ENCODE results near the gene IFITM5. TPM values are rescaled to one million over a fixed set of nuclear protein-coding genes. Genes with fewer than 3 reads are reported as not detected.
A peak's percentile ranks its signal among the peaks of the same experiment; 100 is the strongest.

The IFITM5 gene
- total RNA-seq, 1 donor from 2014 or later = not detected

DNA sequence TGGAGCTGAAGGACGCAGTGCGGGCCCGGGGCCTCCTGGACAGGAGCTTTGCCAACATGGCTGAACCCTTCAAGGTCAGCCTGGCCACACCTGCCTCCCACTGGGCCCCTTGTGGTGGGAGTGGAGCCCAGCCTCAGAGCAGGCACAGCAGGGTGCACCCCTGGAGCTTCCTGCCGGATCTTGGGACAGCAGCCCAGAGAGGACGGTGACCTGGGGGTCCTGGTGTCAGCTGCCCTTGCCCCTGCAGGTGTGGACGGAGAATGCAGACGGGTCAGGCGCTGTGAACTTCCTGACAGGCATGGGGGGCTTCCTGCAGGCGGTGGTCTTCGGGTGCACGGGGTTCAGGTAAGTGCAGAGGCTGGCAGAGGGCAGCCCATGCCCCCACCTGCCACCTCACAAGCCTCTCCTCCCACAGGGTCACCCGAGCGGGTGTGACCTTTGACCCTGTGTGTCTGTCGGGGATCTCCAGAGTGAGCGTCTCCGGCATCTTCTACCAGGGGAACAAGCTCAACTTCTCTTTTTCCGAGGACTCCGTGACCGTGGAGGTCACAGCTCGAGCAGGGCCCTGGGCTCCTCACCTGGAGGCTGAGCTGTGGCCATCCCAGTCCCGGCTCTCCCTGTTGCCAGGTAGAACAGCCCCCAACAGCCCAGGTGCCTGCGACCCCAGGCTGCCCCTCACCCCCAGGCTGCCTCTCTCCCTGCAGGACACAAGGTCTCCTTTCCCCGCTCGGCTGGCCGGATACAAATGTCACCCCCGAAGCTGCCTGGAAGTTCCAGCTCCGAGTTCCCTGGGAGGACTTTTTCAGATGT, 5.3 kb downstream of the IFITM5 start:
- no peak overlapping the region for H3K4me3 Mint-ChIP-seq (ENCODE audit: low read depth)
- H3K4me1 Mint-ChIP-seq (ENCODE audit: low read depth) = peaks cover 9% of the 10 kb centered on the region
- no peak overlapping the region for H3K27ac Mint-ChIP-seq
- H3K27me3 Mint-ChIP-seq (ENCODE audit: low read depth) = no peaks in the 10 kb centered on the region
- intact Hi-C loops (cut with micrococcal nuclease) = no loop called here
- DNase-seq (ENCODE audit: low spot score) = no peak
- peaks cover 8% of the 10 kb centered on the region for H3K36me3 Mint-ChIP-seq (ENCODE audit: low read depth)
- no peaks in the 10 kb centered on the region for H3K9me3 Mint-ChIP-seq

DNA sequence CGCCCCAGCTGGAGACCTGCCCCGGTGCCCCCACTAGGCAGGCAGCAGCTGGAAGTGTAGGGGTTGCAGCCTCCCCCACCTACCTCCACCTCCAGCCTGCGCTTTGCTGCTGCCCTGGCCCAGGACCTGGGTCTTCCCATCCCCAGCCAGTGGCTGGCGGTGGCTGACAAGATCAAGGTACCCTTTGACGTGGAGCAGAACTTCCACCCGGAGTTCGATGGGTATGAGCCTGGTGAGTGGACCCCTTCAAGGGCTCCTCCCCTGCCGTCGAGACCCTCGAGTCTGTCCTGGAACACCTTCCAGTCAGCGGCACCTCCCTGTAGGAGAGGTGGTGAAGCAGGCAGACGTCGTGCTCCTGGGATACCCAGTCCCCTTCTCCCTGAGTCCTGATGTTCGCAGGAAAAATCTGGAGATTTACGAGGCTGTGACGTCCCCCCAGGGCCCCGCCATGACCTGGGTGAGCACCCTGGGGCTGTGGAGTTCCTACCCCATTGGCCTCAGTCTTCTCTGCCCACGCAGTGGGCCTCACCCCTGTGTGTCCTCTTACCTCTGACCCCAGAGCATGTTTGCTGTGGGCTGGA, 6.0 kb downstream of the IFITM5 start:
- intact Hi-C loops (cut with micrococcal nuclease) = no loop called here
- DNase-seq (ENCODE audit: low spot score) = no peak
- Mint-ChIP-seq H3K27me3 (ENCODE audit: low read depth) (no peaks in the 10 kb centered on the region), H3K4me1 (ENCODE audit: low read depth) (peaks cover 9% of the 10 kb centered on the region), H3K36me3 (ENCODE audit: low read depth) (peaks cover 8% of the 10 kb centered on the region), H3K4me3 (ENCODE audit: low read depth) (no peak overlapping the region), H3K9me3 (no peaks in the 10 kb centered on the region), H3K27ac (no peak overlapping the region)

DNA sequence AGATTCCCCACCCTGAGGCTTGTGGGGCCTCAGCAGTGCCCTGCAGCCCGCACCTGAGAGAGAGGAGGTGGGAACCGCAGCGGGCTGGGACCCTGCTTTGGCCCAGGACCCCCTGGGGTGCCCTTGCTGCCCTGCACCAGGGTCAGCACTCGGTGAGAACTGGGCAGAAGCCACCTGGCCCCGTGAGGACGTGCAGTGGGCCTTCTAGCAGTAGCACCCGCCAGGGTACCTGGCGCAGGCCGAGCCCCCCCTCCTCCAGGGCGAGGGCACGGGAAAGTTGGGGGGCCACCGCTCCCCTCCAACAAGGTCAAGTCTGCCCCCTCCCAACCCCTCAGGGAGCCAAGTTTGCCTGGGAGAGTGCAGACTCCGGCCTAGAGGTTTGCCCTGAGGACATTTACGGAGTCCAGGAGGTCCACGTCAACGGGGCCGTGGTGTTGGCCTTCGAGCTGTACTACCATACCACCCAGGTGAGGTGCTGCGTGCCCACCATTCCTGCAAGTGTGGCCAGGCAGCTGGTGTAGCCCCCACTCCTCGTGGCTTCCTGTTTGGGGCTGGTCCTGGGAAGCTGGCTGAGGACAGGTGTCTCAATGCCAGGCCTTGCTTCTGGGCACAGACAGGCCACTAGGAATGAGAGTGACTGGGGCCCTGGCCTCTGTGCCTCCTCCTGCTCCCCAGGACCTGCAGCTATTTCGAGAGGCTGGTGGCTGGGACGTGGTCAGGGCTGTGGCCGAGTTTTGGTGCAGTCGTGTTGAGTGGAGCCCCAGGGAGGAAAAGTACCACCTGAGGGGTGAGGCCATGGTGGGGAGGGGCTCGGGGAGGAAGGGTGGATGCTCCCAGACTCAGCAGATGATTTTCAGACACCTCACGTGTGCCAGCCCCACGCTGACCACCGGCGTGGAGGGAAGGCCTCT, 6.9 kb downstream of the IFITM5 start:
- DNase-seq (ENCODE audit: low spot score) = no peak
- Mint-ChIP-seq H3K27me3 (ENCODE audit: low read depth) (peaks cover 8% of the 10 kb centered on the region), H3K9me3 (no peaks in the 10 kb centered on the region)

GRCh38 chr11:291281-292210, 7.8 kb downstream of the IFITM5 start:
- no peak for DNase-seq (ENCODE audit: low spot score)
- Mint-ChIP-seq H3K27me3 (ENCODE audit: low read depth) (peaks cover 13% of the 10 kb centered on the region), H3K4me1 (ENCODE audit: low read depth) (peaks cover 15% of the 10 kb centered on the region), H3K9me3 (no peaks in the 10 kb centered on the region), H3K36me3 (ENCODE audit: low read depth) (peaks cover 8% of the 10 kb centered on the region), H3K27ac (no peak overlapping the region), H3K4me3 (ENCODE audit: low read depth) (peak overlapping the region; percentile 26)
- intact Hi-C loops (cut with micrococcal nuclease) = no loop called here

More for the DNA sequence above, 6.9 kb downstream of the IFITM5 start:
- Mint-ChIP-seq H3K36me3 (ENCODE audit: low read depth) (peaks cover 8% of the 10 kb centered on the region), H3K27ac (no peak overlapping the region), H3K4me1 (ENCODE audit: low read depth) (peaks cover 11% of the 10 kb centered on the region), H3K4me3 (ENCODE audit: low read depth) (no peak overlapping the region)
- intact Hi-C loops (cut with micrococcal nuclease) = no loop called here

GRCh38 chr11:290621-291231, 8.6 kb downstream of the IFITM5 start:
- intact Hi-C loops (cut with micrococcal nuclease) = no loop called here
- Mint-ChIP-seq H3K4me1 (ENCODE audit: low read depth) (peaks cover 17% of the 10 kb centered on the region), H3K27me3 (ENCODE audit: low read depth) (peaks cover 15% of the 10 kb centered on the region), H3K9me3 (no peaks in the 10 kb centered on the region), H3K27ac (no peak overlapping the region), H3K36me3 (ENCODE audit: low read depth) (peaks cover 8% of the 10 kb centered on the region), H3K4me3 (ENCODE audit: low read depth) (peak overlapping the region; percentile 26)
- DNase-seq (ENCODE audit: low spot score) = no peak

- peaks cover 18% of the 10 kb centered on the region for H3K4me1 Mint-ChIP-seq (ENCODE audit: low read depth)
- DNase-seq (ENCODE audit: low spot score) = no peak
- intact Hi-C loops (cut with micrococcal nuclease) = no loop called here
- peak overlapping the region; percentile 66 for H3K4me3 Mint-ChIP-seq (ENCODE audit: low read depth)
- H3K9me3 Mint-ChIP-seq = no peaks in the 10 kb centered on the region
- H3K27ac Mint-ChIP-seq = no peak overlapping the region
- peaks cover 8% of the 10 kb centered on the region for H3K36me3 Mint-ChIP-seq (ENCODE audit: low read depth)
- H3K27me3 Mint-ChIP-seq (ENCODE audit: low read depth) = peaks cover 16% of the 10 kb centered on the region
Observed at GRCh38 chr11:289712-290620, 9.4 kb downstream of the IFITM5 start.

- Mint-ChIP-seq H3K4me3 (ENCODE audit: low read depth) (peak overlapping the region; percentile 66), H3K9me3 (no peaks in the 10 kb centered on the region), H3K27ac (no peak overlapping the region), H3K36me3 (ENCODE audit: low read depth) (peaks cover 8% of the 10 kb centered on the region), H3K27me3 (ENCODE audit: low read depth) (peaks cover 16% of the 10 kb centered on the region), H3K4me1 (ENCODE audit: low read depth) (peaks cover 18% of the 10 kb centered on the region)
- intact Hi-C loops (cut with micrococcal nuclease) = no loop called here
- no peak for DNase-seq (ENCODE audit: low spot score)
Observed at GRCh38 chr11:289398-289711, 10.0 kb downstream of the IFITM5 start.

DNA sequence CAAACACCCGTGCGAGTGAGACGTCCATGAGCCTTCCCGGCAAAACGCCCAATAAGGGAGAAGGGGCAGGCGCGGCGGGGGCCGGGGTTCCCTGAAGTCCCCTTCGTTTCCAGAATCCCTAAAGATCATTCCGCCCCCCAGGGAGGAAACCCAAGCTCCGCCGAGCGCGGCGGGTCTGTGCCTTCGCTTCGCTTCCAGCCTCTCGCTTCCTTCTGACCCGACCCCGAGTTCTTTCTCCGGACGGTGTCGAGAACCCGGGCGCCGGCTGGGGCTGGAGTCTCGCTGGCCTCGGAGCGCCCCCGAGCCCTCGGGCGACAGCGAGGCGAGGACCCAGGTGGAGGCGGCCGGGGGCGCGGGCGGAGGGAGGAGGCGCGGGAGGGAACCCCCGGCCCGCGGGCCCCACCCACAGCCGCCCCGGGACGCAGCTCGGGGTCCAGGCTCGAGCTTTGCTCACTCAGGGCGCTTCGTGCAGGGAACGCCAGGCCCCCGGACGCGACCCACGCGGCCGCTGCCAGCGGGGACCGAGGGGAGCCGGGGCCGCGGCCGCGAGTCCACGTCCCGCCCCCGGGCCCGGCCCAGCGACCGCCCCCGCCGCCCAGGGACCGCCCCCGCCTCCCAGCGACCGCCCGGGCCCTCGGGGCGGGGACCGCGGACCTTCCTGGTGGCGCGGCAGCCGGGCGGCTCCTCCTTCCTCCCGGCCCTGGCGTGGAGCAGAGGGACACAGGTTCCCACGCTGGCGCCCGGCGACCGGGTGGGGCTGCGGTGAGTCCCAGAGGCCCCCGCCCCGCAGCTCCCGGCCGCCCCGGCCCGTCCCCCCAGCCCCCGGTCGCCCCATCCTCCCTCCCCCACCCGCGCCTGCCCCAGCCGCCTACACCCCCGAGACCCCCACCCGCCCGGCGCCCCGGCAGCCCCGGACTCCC, 10.6 kb downstream of the IFITM5 start, which contains the start of gene PGGHG:
Gene PGGHG, plus strand, starts transcription at position 649 of the 920 bp plus-strand sequence. CDS start 691 bp downstream, outside the sequence.
- H3K36me3 Mint-ChIP-seq (ENCODE audit: low read depth) = peaks cover 8% of the 10 kb centered on the region
- H3K9me3 Mint-ChIP-seq = no peaks in the 10 kb centered on the region
- intact Hi-C loops (cut with micrococcal nuclease) = no loop called here
- peak; percentile 55 for DNase-seq (ENCODE audit: low spot score)
- peak within 1 kb of the TSS; percentile 93 for H3K27ac Mint-ChIP-seq
- H3K4me1 Mint-ChIP-seq (ENCODE audit: low read depth) = peaks cover 19% of the 10 kb centered on the region
- H3K4me3 Mint-ChIP-seq (ENCODE audit: low read depth) = peak within 1 kb of the TSS; percentile 93
- H3K27me3 Mint-ChIP-seq (ENCODE audit: low read depth) = peaks cover 17% of the 10 kb centered on the region

DNA sequence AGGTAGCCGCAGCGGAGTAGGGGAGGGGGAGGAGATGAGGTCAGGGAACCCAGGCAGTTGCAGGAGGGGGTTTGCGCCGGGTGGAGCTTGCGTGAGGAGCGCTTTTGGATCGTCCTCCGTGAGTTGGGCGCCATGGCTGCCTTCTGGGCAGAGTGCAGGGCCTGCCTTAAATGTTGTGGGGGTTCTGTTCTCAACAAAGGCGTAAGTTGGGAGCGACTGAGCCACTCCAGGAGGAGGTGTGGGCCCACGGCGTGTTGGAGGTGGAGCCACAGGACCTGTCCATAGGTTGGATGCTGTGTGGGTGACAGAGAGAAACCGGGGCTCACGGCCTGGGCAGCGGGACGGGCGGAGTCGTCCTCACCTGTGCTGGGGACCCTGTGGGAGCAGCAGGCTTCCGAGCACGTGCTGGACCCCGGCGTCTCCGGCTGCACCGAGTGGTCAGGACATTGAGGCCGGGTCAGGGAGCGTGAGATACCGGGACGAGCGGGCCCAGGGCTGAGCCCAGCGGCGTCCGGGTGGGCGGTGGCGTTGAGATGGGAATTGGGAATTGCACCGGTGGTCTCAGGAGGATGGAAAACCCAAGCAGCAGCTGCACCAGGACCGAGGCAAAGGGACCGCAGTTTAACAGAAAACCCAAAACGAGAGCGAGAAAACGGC, 11.4 kb downstream of the IFITM5 start:
- peaks cover 24% of the 10 kb centered on the region for H3K4me1 Mint-ChIP-seq (ENCODE audit: low read depth)
- H3K27me3 Mint-ChIP-seq (ENCODE audit: low read depth) = peaks cover 23% of the 10 kb centered on the region
- peak overlapping the region; percentile 93 for H3K4me3 Mint-ChIP-seq (ENCODE audit: low read depth)
- peaks cover 9% of the 10 kb centered on the region for H3K36me3 Mint-ChIP-seq (ENCODE audit: low read depth)
- peak overlapping the region; percentile 93 for H3K27ac Mint-ChIP-seq
- DNase-seq (ENCODE audit: low spot score) = peak; percentile 48
- intact Hi-C loops (cut with micrococcal nuclease) = no loop called here
- H3K9me3 Mint-ChIP-seq = no peaks in the 10 kb centered on the region

Measured in activated T-helper 2 cell treated with anti-CD3 and anti-CD28 coated beads, Interferon-gamma antibody, Interleukin-2, Interleukin-4, amounts not matched to agents 10 μg/mL and 5 μg/mL and 100 μg/mL, durations not matched to agents 14 hours and 24 hours and 36 hours (primary cell).